ENCODE measurements around the gene ERLIN1. TPM values are rescaled to one million over a fixed set of nuclear protein-coding genes. Genes with fewer than 3 reads are reported as not detected.
A peak's percentile ranks its signal among the peaks of the same experiment; 100 is the strongest.

The ERLIN1 gene
- total and polyA plus RNA-seq, 8 donors: 23.8 to 56.3 (median 47.0) TPM

- H3K4me1 ChIP-seq: no peaks in the 10 kb centered on the region
- ATAC-seq (no peak), DNase-seq (no peak)
- no peak overlapping the region for H3K4me3 ChIP-seq
- H3K36me3 ChIP-seq: no peaks in the 10 kb centered on the region
- intact Hi-C loops (cut with DNase I): no loop called here
- TF ChIP-seq CTCF (IDR thresholded peaks at IDR 0.05): no peak
- peaks cover 0 to 3% of the 10 kb centered on the region in 2 donors for H3K9me3 ChIP-seq
- no peak overlapping the region for H3K27ac ChIP-seq
- peaks cover 0 to 13% of the 10 kb centered on the region in 2 donors for H3K27me3 ChIP-seq
Observed at GRCh38 chr10:100106865-100107264, 79.0 kb downstream of the ERLIN1 start.

- no peak for DNase-seq
- peaks cover 0 to 3% of the 10 kb centered on the region in 2 donors for H3K9me3 ChIP-seq
- intact Hi-C loops (cut with DNase I): no loop called here
- no peak for ATAC-seq
- H3K4me1 ChIP-seq: no peaks in the 10 kb centered on the region
- no peaks in the 10 kb centered on the region for H3K36me3 ChIP-seq
- H3K27me3 ChIP-seq: peaks cover 0 to 6% of the 10 kb centered on the region in 2 donors
- no peak for TF ChIP-seq CTCF (IDR thresholded peaks at IDR 0.05)
- no peak overlapping the region for H3K4me3 ChIP-seq
- H3K27ac ChIP-seq: no peak overlapping the region
Observed at GRCh38 chr10:100104300-100104699, 81.5 kb downstream of the ERLIN1 start.

- Histone ChIP-seq H3K9me3 (peaks cover 0 to 3% of the 10 kb centered on the region in 2 donors), H3K4me3 (no peak overlapping the region), H3K27me3 (peaks cover 0 to 6% of the 10 kb centered on the region in 2 donors), H3K36me3 (no peaks in the 10 kb centered on the region), H3K4me1 (no peaks in the 10 kb centered on the region), H3K27ac (no peak overlapping the region)
- DNase-seq (no peak), ATAC-seq (no peak)
- TF ChIP-seq CTCF (IDR thresholded peaks at IDR 0.05): no peak
- intact Hi-C loops (cut with DNase I): no loop called here
Observed at GRCh38 chr10:100103581-100103980, 82.2 kb downstream of the ERLIN1 start.

GRCh38 chr10:100101192-100102076, 84.4 kb downstream of the ERLIN1 start:
- DNase-seq (no peak), ATAC-seq (peak; percentile 29)
- Histone ChIP-seq H3K4me1 (no peaks in the 10 kb centered on the region), H3K36me3 (no peaks in the 10 kb centered on the region), H3K4me3 (no peak overlapping the region), H3K9me3 (peaks cover 0 to 6% of the 10 kb centered on the region in 2 donors), H3K27me3 (peaks cover 0 to 15% of the 10 kb centered on the region in 2 donors), H3K27ac (no peak overlapping the region)
- intact Hi-C loops (cut with DNase I): no loop called here
- no peak for TF ChIP-seq CTCF (IDR thresholded peaks at IDR 0.05)

GRCh38 chr10:100100651-100101184, 85.1 kb downstream of the ERLIN1 start:
- ATAC-seq (no peak), DNase-seq (no peak)
- Histone ChIP-seq H3K27ac (no peak overlapping the region), H3K27me3 (peaks cover 0 to 15% of the 10 kb centered on the region in 2 donors), H3K4me3 (no peak overlapping the region), H3K9me3 (peaks cover 0 to 6% of the 10 kb centered on the region in 2 donors), H3K4me1 (no peaks in the 10 kb centered on the region), H3K36me3 (no peaks in the 10 kb centered on the region)
- intact Hi-C loops (cut with DNase I): no loop called here
- no peak for TF ChIP-seq CTCF (IDR thresholded peaks at IDR 0.05)

All from left lung (tissue), 10 donors.